GM23338 (cell line): Measurements from ENCODE around the gene PIGZ. TPM values are rescaled to one million over a fixed set of nuclear protein-coding genes. Genes with fewer than 3 reads are reported as not detected.

Experiments used
- ATAC-seq: fragments of 200-7000 bp; cut with Tn5 transposase; 3 replicates; pipeline ENCODE4 v1.9.1; 2020
- DNase-seq: peaks from one replicate; pipeline ENCODE4 v3.0.0-alpha.2; 2015; ENCODE audit warnings: low spot score
- H2AFZ ChIP-seq: fragments of 200-600 bp; sonication (generic); 2 replicates; pipeline ENCODE4 v1.8.0; 2016; ENCODE audit warnings: antibody characterized with exemption, mild to moderate bottlenecking, moderate library complexity
- H3F3A ChIP-seq: fragments of 200-600 bp; sonication (generic); replicated peaks from 2 replicates; pipeline ENCODE4 v1.8.0; 2017; ENCODE audit warnings: antibody characterized with exemption, mixed run types, low read depth
- H3K27ac ChIP-seq: fragments of 200-600 bp; sonication (generic); 2 replicates; pipeline ENCODE4 v1.6.1; 2016; ENCODE audit warnings: low read depth
- H3K27me3 ChIP-seq: fragments of 200-600 bp; sonication (generic); 2 replicates; pipeline ENCODE4 v1.8.0; 2016; ENCODE audit warnings: mild to moderate bottlenecking, mixed run types, moderate library complexity; ENCODE audit not compliant: insufficient read depth
- H3K36me3 ChIP-seq: fragments of 200-600 bp; sonication (generic); 2 replicates; pipeline ENCODE4 v1.8.0; 2016; ENCODE audit warnings: mild to moderate bottlenecking; ENCODE audit not compliant: insufficient read depth
- H3K4me1 ChIP-seq: fragments of 200-600 bp; sonication (generic); 2 replicates; pipeline ENCODE4 v1.8.0; 2016; ENCODE audit warnings: mild to moderate bottlenecking, moderate library complexity; ENCODE audit not compliant: insufficient read depth
- H3K4me2 ChIP-seq: fragments of 200-600 bp; sonication (generic); 2 replicates; pipeline ENCODE4 v1.7.1; 2017; ENCODE audit warnings: mixed run types
- H3K4me3 ChIP-seq: fragments of 200-600 bp; sonication (generic); 2 replicates; pipeline ENCODE4 v1.6.1; 2016; ENCODE audit warnings: mixed run types
- H3K79me2 ChIP-seq: fragments of 200-600 bp; sonication (generic); replicated peaks from 2 replicates; pipeline ENCODE4 v1.8.0; 2017; ENCODE audit warnings: mild to moderate bottlenecking; ENCODE audit not compliant: insufficient read depth
- H3K9me2 ChIP-seq: fragments of 200-600 bp; sonication (generic); 2 replicates; pipeline ENCODE4 v1.8.0; 2017; ENCODE audit not compliant: insufficient read depth
- H4K20me1 ChIP-seq: fragments of 200-600 bp; sonication (generic); replicated peaks from 2 replicates; pipeline ENCODE4 v1.8.0; 2017; ENCODE audit warnings: mild to moderate bottlenecking; ENCODE audit not compliant: insufficient read depth
- H3K27ac Mint-ChIP-seq: 2 replicates; pipeline ENCODE4 v1.8.0; 2020; ENCODE audit warnings: inconsistent platforms, mild to moderate bottlenecking, moderate library complexity, mixed read lengths
- H3K27me3 Mint-ChIP-seq: 3 replicates; pipeline ENCODE4 v1.8.0; 2022; ENCODE audit warnings: low read depth, mild to moderate bottlenecking, moderate library complexity, mixed read lengths, inconsistent platforms; ENCODE audit not compliant: insufficient read depth, poor library complexity
- H3K36me3 Mint-ChIP-seq: 3 replicates; pipeline ENCODE4 v1.8.0; 2021; ENCODE audit warnings: low read depth, mild to moderate bottlenecking, inconsistent platforms, moderate library complexity, mixed read lengths
- H3K4me1 Mint-ChIP-seq: 3 replicates; pipeline ENCODE4 v1.8.0; 2020; ENCODE audit warnings: mild to moderate bottlenecking, inconsistent platforms, mixed read lengths
- H3K4me3 Mint-ChIP-seq: 3 replicates; pipeline ENCODE4 v1.8.0; 2021; ENCODE audit warnings: moderate library complexity, mild to moderate bottlenecking, inconsistent platforms, mixed read lengths
- H3K9me3 Mint-ChIP-seq: 3 replicates; pipeline ENCODE4 v1.8.0; 2020; ENCODE audit warnings: moderate library complexity, mild to moderate bottlenecking, inconsistent platforms, mixed read lengths
- CTCF ChIP-seq, 2 experiments: fragments of 200-600 bp in 1 of 2; sonication (generic) in 1 of 2; conservative IDR thresholded peaks; 2 replicates each; pipeline versions ENCODE4 v1.5.1 to v1.6.1; 2016 to 2017; ENCODE audit warnings: antibody characterized with exemption in 2 of 2, low read depth in 2 of 2, mild to moderate bottlenecking in 2 of 2, moderate library complexity in 1 of 2
- ETS1 ChIP-seq: IDR thresholded peaks from 2 replicates; pipeline ENCODE4 v1.6.1; 2016; ENCODE audit warnings: antibody characterized with exemption
- EZH2 ChIP-seq: fragments of 200-600 bp; sonication (generic); IDR thresholded peaks from one replicate; pipeline ENCODE4 v1.8.0; 2017; ENCODE audit warnings: antibody characterized with exemption, mild to moderate bottlenecking, low read depth; ENCODE audit not compliant: unreplicated experiment
- ZNF114 ChIP-seq: fragments of 250-450 bp; sonication (Bioruptor Pico); IDR thresholded peaks from 2 replicates; pipeline ENCODE4 v1.5.0; 2020; ENCODE audit warnings: mild to moderate bottlenecking, moderate library complexity
- ZNF331 ChIP-seq: fragments of 250-450 bp; sonication (Bioruptor Pico); IDR thresholded peaks from 2 replicates; pipeline ENCODE4 v1.5.0; 2020; ENCODE audit warnings: low read depth, mild to moderate bottlenecking, moderate library complexity
- polyA plus RNA-seq: library from polyadenylated mRNA; unstranded; fragments of >200 nt; fragmentation: Nextera tagmentation; extraction: Ambion mirVana; gene quantifications from 2 replicates; pipeline ENCODE4 v1.2.1, GENCODE V29; 2016
- total RNA-seq: library from RNA; depleted of rRNA; stranded (reverse); fragments of >200 nt; shearing (Covaris generic); gene quantifications from 2 replicates; pipeline ENCODE4 v1.2.3, GENCODE V29; 2014
- TF ChIP-seq, protein P1 (sequence below): fragments of 250-450 bp; sonication (Bioruptor Pico); IDR thresholded peaks from 2 replicates; pipeline ENCODE4 v1.5.0; 2020; ENCODE audit warnings: mild to moderate bottlenecking, moderate library complexity

PIGZ gene
- total and polyA plus RNA-seq, 2 experiments from 2014 or later: 0.16 TPM; not detected in 1

DNA sequence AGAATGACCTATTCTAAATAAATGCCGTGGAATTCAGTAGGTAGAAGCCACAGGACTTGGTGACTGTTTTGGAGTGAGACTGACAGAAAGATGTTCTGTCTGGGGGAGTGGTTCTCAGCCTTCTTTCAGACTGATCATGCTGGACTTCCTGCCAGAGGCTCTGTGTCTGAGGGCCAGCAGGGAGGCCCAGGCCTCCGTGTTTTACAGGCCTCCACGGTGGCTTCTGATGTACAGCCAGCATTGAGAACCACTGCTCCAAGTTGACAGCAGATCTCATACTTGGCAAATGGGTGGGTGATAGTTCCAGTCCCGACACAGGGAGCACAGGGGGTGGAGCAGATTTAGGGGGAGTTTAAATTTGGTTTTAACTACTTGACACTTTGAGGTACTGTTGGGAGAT, 6.7 kb upstream of the PIGZ start:
- Mint-ChIP-seq H3K36me3 (peaks cover 5% of the 10 kb centered on the region), H3K27me3 (peaks cover 20% of the 10 kb centered on the region), H3K27ac (no peak overlapping the region), H3K4me1 (peaks cover 3% of the 10 kb centered on the region; the same call in 1 of the 3 replicates), H3K4me3 (no peak overlapping the region), H3K9me3 (peaks cover 24% of the 10 kb centered on the region)
- H3K9me2 ChIP-seq: no peaks in the 10 kb centered on the region
- no peak overlapping the region for H3K4me3 ChIP-seq
- DNase-seq (no peak), ATAC-seq (no peak)
- no peaks in the 10 kb centered on the region for H3F3A ChIP-seq
- H4K20me1 ChIP-seq: no peaks in the 10 kb centered on the region
- H3K4me1 ChIP-seq: no peaks in the 10 kb centered on the region
- no peaks in the 10 kb centered on the region for H3K79me2 ChIP-seq
- peaks cover 19% of the 10 kb centered on the region for H3K27me3 ChIP-seq
- H3K27ac ChIP-seq: no peak overlapping the region
- no peaks in the 10 kb centered on the region for H3K36me3 ChIP-seq
- no peak for TF ChIP-seq CTCF (conservative IDR thresholded peaks at IDR 0.05; ENCODE audit: low read depth in 2 of 2)
- no peak for TF ChIP-seq ZNF114 (CRISPR knock-in tag)
- TF ChIP-seq, protein P1, sequence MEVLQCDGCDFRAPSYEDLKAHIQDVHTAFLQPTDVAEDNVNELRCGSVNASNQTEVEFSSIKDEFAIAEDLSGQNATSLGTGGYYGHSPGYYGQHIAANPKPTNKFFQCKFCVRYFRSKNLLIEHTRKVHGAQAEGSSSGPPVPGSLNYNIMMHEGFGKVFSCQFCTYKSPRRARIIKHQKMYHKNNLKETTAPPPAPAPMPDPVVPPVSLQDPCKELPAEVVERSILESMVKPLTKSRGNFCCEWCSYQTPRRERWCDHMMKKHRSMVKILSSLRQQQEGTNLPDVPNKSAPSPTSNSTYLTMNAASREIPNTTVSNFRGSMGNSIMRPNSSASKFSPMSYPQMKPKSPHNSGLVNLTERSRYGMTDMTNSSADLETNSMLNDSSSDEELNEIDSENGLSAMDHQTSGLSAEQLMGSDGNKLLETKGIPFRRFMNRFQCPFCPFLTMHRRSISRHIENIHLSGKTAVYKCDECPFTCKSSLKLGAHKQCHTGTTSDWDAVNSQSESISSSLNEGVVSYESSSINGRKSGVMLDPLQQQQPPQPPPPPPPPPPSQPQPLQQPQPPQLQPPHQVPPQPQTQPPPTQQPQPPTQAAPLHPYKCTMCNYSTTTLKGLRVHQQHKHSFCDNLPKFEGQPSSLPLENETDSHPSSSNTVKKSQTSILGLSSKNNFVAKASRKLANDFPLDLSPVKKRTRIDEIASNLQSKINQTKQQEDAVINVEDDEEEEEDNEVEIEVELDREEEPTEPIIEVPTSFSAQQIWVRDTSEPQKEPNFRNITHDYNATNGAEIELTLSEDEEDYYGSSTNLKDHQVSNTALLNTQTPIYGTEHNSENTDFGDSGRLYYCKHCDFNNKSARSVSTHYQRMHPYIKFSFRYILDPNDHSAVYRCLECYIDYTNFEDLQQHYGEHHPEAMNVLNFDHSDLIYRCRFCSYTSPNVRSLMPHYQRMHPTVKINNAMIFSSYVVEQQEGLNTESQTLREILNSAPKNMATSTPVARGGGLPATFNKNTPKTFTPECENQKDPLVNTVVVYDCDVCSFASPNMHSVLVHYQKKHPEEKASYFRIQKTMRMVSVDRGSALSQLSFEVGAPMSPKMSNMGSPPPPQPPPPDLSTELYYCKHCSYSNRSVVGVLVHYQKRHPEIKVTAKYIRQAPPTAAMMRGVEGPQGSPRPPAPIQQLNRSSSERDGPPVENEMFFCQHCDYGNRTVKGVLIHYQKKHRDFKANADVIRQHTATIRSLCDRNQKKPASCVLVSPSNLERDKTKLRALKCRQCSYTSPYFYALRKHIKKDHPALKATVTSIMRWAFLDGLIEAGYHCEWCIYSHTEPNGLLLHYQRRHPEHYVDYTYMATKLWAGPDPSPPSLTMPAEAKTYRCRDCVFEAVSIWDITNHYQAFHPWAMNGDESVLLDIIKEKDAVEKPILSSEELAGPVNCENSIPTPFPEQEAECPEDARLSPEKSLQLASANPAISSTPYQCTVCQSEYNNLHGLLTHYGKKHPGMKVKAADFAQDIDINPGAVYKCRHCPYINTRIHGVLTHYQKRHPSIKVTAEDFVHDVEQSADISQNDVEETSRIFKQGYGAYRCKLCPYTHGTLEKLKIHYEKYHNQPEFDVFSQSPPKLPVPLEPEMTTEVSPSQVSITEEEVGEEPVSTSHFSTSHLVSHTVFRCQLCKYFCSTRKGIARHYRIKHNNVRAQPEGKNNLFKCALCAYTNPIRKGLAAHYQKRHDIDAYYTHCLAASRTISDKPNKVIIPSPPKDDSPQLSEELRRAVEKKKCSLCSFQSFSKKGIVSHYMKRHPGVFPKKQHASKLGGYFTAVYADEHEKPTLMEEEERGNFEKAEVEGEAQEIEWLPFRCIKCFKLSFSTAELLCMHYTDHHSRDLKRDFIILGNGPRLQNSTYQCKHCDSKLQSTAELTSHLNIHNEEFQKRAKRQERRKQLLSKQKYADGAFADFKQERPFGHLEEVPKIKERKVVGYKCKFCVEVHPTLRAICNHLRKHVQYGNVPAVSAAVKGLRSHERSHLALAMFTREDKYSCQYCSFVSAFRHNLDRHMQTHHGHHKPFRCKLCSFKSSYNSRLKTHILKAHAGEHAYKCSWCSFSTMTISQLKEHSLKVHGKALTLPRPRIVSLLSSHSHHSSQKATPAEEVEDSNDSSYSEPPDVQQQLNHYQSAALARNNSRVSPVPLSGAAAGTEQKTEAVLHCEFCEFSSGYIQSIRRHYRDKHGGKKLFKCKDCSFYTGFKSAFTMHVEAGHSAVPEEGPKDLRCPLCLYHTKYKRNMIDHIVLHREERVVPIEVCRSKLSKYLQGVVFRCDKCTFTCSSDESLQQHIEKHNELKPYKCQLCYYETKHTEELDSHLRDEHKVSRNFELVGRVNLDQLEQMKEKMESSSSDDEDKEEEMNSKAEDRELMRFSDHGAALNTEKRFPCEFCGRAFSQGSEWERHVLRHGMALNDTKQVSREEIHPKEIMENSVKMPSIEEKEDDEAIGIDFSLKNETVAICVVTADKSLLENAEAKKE: no peak
- H2AFZ ChIP-seq: no peak overlapping the region
- no peak overlapping the region for H3K4me2 ChIP-seq

DNA sequence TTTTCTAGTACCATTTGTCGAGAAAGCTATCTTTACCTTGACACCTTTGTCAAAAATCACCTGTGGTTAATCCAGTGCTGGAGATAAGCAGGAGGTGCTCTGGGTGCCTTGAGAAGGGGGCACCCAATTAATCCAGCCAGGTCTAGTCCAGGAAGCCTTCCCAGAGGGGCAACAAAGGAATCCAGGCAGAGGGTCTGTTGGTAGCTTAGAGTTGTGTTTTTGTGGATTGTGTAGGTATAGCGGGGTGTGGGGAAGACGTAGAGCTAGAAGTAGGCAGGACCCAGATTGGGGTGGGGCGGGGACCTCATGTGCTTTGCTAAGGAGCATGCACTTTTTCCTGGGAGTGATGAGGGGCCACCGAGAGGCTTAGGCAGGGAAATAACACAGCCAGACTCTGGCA, 6.0 kb upstream of the PIGZ start:
- H3K4me2 ChIP-seq: no peak overlapping the region
- H3K4me1 Mint-ChIP-seq: peaks cover 3% of the 10 kb centered on the region; the same call in 1 of the 3 replicates
- no peak for ATAC-seq
- H3K4me3 Mint-ChIP-seq: no peak overlapping the region
- no peak overlapping the region for H3K4me3 ChIP-seq
- H4K20me1 ChIP-seq: no peaks in the 10 kb centered on the region
- H3F3A ChIP-seq: no peaks in the 10 kb centered on the region
- H3K36me3 ChIP-seq: no peaks in the 10 kb centered on the region
- no peak overlapping the region for H3K27ac ChIP-seq
- H2AFZ ChIP-seq: no peak overlapping the region
- no peaks in the 10 kb centered on the region for H3K9me2 ChIP-seq
- DNase-seq: no peak
- peaks cover 27% of the 10 kb centered on the region for H3K9me3 Mint-ChIP-seq
- peaks cover 26% of the 10 kb centered on the region for H3K27me3 ChIP-seq
- no peak overlapping the region for H3K27ac Mint-ChIP-seq
- peaks cover 25% of the 10 kb centered on the region for H3K27me3 Mint-ChIP-seq
- H3K4me1 ChIP-seq: no peaks in the 10 kb centered on the region
- H3K79me2 ChIP-seq: no peaks in the 10 kb centered on the region
- H3K36me3 Mint-ChIP-seq: peaks cover 8% of the 10 kb centered on the region
- TF ChIP-seq ETS1 (no peak), EZH2 (no peak), ZNF331 (CRISPR knock-in tag) (no peak), CTCF (conservative IDR thresholded peaks at IDR 0.05; ENCODE audit: low read depth in 2 of 2) (no peak)
